Activated naive CD8-positive, alpha-beta T cell treated with anti-CD3 and anti-CD28 coated beads, Interleukin-2, amount 50 U/mL, for 16 hours (primary cell): ENCODE results near the gene HELZ.

ENCODE experiments used
- DNase-seq: peaks from one replicate; pipeline ENCODE4 v3.0.0-alpha.2; 2020; ENCODE audit warnings: low read depth, low spot score

HELZ gene

DNA sequence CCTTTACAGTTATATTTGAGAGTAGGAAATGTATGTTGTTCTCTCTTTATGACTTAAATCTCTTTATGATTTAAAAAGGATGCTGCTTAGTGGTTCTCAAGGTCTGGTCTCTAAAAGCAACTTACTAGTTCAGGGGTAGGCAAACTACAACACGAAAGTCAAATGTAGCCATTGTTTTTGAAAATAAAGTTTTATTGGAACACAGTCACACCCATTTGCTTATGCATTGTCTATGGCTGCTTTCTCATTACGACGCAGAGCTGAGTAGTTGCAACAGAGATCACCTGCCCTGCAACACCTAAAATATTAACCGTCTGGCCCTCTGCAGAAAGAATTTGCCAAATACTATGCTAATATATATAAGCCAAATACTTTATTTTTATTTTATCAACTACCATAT lies 58.2 kb downstream of the HELZ start:
- no peak for DNase-seq

DNA sequence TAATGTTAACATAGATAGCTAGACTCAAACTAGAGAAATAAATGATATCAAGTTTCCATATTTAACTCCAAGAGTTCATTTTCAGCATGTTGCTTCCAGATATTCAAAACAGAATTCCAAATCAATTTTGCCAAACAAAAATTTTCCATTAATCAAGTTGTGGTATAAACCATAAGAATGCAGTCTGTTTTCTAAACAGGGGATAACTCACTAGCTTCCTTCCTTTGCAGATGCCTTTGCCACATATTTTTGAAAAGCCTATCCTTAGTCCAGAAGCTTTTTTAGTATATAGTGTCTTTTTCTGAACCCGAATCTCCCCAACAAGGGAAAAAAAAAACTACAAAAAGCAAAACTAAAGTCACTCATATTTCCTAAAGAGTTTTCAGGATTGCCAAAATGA lies 61.5 kb downstream of the HELZ start:
- DNase-seq = no peak

DNA sequence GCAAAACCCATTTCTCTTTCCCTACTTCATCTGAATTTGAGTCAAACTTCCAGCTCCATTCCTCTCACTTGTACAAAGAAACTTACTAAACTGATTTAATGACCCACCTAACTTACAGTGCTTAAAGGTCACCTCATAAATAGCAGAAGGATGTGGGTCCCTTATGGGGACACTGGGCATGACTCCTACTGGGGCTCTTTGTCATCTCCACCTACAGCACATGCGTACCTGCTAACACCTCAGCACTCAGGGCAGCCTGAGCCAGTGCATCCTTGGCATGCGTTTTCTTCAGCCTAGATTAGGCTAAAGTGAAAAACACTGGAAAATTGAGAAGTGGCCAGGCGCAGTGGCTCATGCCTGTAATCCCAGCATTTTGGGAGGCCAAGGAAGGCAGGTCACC lies 63.2 kb downstream of the HELZ start:
- no peak for DNase-seq

DNA sequence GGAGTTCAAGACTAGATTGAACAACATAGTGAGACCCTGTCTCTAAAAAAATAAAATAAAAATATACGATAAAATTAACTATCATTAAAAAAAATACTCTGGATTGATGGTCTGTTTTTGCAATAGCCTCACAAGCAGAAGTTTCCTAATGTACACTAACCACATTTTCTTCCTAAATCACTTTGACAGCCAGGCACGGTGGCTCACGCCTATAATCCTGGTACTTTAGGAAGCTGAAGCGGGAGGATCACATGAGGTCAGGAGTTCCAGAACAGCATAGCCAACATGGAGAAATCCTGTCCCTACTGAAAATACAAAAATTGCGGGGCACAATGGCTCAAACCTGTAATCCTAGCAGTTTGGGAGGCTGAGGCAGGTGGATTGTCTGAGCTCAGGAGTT lies 64.7 kb downstream of the HELZ start:
- DNase-seq = no peak

DNA sequence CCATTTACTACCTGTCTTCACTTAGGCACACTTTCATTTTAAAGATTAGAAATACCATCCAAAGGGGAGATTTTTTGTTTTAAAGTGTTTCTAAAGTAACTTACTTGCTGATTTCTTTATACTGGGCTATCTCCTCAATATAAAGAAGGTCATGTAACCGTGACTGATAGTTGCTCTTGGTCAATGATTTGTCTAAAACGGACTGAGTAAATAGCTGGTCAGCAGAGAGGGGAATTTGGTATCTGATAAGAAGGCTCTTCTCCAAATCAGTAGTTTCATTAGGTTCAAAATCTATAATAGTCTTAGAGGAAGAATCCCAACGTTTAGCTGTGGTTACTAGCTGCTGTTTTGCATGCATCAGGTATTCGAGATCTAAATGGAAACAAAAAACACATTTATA lies 66.4 kb downstream of the HELZ start:
- DNase-seq = no peak

DNA sequence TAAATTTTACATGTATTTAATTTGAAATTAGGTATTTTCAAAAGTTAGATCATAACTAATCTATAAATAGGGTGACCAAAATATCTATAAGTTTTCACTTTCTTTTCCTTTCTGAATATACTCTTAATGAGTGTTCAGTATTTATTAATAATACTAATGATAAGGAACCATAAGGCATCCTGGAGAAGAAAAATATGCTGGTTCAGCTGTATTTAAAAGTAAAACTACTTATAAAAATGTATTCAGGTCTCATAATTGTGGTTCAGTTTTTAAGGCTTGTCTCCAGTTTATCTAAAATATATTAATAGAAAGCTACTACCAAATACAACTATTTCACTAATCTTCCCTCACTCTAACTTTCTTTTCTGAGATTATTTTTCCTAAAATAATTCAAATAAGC lies 67.3 kb downstream of the HELZ start:
- no peak for DNase-seq

DNA sequence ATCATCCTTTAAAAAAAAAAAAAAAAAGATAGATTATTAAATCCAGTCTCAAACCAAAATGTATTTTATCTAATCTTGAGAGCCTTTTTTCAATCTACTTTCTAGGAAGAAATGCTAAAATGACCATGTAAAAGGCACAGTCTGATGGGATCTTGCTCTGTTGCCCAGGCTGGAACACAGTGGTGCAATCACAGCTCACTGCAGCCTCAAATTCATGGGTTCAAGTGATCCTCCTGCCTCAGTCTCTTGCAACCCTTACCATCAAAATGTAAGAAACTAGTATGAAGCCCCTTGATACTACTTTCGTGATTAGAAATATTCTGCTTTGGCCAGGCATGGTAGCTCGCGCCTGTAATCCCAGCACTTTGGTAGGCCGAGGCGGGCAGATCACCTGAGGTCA lies 70.8 kb downstream of the HELZ start:
- DNase-seq = no peak

DNA sequence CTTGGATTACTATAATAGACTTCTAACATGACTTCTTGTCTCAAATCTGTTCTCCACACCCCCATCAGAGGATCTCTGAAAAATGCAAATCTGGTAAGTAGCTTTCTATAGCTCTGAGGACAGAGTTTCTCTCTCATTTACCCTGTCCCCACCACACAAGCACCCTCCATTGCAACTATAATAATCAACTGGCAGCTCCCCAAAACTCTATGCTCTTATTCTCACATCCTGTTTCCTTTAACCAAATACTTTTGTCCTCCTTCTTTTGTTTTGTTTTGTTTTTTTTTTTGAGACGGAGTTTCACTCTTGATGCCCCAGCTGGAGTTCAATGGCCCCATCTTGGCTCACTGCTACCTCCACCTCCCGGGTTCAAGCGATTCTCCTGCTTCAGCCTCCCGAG lies 73.4 kb downstream of the HELZ start:
- DNase-seq = no peak

DNA sequence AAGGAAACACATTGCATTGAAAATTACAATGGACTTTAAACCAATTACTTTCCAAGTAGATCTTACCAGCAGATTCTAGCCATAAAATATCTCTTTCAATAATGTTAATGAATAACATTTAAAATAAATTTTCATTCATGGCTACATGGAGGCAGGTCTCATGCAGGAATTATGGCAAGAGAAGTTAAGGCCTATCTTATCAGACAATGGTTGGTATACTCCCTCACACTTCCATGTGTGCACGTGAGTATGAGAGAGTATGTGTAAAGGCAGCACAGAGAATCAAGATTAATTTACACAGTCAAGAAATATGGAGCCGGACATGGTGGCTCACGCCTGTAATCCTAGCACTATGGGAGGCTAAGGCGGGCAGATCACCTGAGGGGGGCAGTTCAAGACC lies 76.5 kb downstream of the HELZ start:
- no peak for DNase-seq

DNA sequence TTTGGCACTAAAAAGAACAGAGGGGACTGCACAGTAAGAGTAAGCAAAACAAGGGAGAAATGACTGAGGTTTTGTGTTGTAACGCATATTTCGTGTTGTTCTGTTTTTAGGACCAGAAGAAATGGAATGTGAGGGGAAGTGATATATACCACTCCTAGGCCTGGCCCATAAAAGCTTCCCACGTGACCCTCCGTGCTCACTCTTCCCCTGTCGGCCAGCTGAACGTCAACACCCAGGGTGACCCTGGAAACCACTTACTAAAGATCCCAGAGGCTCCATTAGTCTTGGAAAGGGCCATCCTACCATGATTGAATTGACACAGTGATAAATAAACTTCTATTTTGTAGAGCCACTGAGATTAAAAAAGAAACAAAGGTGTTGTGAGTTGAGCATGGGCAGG lies 79.8 kb downstream of the HELZ start:
- DNase-seq = no peak

DNA sequence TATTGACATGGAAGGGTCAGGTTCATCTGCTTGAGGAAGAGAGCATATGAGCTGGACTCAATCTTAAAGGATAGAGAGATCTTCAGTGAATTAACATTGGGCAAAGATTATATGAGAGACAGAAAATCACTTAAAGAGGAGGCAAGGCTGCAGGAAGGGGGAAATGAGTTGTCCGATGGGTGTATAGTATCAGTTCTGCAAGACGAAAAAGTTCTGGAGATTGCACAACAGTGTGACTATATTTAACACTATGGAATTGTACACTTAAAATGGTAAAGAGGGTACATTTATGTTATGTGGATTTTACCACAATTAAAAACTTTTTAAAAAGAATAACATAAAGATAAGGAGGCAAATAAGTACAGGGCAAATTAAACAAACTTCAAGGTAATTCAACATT lies 80.7 kb downstream of the HELZ start:
- no peak for DNase-seq

DNA sequence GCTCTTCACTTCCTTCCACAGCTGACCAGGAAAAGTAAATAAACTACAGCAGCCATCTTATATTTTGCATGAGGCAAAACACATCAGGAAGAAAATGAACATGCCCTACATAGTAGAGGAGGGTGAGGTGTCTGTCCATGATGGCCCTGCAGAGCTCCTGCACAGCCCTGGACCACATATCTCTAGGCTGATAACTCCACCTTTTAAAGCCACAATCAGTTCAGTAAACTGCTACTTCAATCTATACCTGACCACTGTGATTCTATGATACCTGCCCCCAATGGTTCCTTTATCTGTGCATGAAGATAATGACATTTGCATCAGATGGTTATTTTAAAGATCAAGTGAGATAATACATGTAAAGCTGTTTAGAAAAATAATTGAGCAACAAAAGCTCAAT lies 82.2 kb downstream of the HELZ start:
- DNase-seq = no peak

DNA sequence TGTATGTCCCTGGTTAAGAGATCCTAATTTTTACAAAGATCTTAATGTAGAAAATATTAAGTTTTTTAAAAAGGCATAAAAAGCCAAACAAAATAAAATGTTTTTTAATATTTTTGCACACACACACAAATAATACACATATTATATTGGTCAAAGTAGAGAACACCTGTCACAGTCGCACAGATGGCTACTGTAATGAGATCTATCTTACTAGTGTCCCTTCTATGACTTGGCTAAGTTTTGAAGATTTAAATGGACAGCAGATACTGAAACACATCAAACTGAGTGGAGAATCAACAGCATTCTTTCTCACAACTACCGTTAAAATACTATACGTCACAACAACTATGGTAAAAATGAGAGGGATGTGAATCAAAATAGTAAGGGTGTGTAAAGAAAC lies 83.4 kb downstream of the HELZ start:
- no peak for DNase-seq

DNA sequence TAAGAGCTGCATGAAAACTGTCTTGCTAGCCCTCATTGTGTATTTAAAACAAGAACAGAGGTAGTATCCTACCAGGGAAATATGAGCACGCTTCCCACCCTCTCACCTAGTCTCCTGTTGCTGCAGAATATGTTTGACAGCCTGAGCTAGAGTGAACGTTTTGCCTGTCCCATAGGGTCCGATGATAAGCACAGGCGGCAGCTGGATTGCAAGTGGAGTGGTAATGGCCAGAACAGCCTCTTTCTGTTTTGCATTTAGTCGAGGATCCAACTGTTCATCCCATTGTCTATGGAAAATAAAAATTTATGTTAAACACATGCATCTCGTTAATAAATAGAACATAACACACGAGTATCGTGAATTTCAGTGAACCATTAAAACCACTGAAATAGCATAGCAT lies 84.2 kb downstream of the HELZ start:
- DNase-seq = no peak

DNA sequence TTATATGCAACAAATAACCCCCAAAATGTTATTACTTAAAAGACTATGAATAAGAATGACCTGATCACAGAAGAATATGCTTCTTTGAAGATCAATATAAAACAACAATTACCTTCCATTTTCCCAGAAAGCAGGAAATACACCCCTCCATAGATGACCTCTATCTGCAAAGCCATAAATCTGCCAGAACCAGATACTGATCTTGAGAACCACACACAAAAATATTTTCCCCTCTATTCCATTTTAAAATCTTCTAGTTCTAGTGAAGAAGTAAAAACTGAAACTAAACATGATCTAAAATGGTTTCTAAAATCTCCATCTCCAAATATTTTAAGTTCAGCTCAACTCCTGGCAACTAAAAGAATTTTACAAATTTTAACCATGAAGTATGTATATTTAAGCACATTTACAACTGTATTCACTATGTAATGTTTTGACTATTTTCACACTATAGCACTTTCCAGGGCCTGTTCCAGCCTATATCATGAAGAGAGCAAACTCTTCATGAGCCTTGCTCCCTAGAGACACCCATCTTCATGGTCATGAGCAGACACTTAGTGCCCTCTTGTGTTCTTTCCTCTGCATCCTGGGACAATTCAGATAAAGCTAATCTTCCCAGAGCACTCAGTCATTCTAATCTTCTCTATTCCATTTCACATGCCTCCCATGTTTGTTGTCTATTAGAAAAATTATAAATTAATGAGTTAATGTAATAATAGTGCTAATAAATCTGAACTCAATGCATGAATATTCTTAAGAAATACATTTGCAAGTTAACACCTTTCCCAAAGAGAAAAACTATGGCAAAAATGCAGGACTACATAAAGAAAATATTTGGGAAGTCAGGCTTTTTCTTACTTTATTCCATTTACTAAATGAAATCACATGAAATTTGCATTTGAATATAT lies 87.0 kb downstream of the HELZ start:
- no peak for DNase-seq

DNA sequence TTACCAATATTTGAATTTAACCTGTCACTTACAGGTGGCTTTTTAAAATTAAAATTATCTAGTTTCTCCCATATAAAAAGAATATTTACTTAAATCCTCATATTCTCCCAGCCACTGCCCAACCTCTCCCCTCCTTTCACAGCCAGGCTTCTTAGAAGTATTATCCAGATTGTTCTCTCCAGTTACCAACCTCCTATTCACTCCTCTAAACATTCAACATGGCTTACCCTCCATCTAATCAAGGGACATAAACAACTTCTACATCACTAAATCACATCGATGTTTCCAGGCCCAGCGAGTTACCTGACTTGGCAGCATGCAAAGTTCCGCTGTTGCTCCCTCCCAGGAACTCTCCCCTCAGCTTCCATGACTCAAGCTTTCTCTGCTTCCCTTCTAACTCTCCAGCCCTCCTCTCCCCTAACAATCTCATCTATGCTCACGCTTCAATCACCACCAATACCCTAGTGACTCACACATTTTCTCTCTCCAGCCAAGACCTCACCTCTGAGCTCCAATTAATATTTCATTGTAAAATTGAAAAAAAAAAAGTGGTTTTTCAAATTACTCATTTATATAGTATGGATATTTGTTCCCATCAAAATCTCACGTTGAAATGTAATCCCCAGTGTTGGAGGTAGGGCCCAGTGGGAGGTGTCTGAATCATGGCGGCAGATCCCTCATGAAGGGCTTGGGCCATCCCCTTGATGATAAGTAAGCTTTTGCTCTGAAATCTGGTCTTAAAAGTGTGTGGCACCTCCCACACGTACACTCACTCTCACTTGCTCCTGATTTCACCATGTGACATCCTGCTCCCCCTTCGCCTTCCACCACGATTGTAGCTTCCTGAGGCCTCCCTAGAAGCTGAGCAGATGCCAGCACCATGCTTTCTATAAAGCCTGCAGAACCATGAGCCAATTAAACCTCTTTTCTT lies 88.5 kb downstream of the HELZ start:
- DNase-seq = no peak

DNA sequence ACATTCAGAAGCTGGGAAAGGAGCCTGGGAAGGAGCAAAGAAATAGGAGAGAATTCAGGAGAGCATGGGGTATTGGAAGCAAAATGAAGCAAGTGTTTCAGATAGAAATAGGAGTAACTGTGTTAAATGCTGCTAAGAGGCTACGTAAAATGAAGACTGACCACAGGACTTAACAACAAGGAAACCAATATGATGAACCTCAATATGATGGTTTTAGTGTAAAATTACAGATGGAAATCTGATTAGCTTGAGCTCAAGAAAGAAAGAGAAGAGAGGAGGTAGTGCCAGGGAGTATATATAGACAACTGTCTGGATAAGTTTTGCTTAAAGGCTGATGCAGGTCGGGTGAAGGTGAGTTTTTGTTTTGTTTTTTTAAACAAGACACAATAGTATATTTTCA lies 92.2 kb downstream of the HELZ start:
- DNase-seq = no peak

DNA sequence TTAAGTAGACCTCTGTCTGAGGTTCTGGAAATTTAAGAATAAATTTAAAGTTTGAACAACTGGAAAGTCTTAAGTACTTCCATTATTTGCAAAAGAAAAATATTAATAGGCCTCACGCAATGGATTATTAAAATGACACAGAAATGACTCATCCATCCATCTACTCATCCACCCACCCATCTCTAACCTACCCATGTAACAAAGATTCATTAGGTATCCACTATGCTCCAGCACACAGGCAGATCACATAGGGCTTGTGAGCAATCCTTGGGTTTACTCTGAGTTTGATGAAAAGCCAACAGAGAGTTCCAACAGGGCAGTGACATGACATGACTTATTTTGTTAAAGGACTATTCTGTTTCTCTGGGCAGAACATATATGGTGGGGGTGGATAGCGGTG lies 93.3 kb downstream of the HELZ start:
- no peak for DNase-seq

DNA sequence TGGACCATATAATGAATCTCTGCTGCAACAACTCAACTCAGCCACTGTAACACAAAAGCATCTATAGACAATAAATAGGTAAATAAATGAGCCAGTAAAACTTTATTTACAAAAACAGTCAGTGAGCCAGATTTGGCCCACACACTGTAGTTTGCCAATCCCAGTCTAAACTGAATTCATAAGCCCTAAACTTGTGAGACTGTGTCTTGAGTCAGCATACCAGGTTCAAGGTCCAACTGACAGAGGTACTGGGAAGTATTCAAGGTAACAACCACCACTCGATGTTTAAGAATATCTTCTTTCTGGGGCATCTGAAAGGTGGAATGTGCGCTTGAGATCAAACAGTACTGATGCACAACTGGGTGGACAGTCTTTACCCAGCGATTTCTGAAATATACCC lies 94.2 kb downstream of the HELZ start:
- no peak for DNase-seq

DNA sequence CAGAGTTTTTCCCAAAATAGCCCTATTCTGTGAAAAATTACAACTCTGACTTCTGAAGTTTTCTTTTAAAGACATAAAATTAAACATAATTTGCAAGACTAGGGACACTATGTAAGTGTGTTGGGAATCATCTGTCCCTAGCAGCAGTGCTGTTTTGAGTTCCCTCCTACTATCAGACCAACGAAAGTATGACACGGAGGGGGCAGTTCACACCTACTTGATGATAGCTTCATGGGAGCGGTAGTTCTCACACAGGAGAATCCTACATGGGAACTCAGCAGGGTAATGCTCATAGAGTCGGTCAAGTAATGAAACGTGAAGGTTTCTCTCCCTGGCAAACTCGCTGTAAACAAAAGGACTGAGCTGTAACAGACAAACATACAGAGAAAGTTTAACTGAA lies 96.6 kb downstream of the HELZ start:
- no peak for DNase-seq

DNA sequence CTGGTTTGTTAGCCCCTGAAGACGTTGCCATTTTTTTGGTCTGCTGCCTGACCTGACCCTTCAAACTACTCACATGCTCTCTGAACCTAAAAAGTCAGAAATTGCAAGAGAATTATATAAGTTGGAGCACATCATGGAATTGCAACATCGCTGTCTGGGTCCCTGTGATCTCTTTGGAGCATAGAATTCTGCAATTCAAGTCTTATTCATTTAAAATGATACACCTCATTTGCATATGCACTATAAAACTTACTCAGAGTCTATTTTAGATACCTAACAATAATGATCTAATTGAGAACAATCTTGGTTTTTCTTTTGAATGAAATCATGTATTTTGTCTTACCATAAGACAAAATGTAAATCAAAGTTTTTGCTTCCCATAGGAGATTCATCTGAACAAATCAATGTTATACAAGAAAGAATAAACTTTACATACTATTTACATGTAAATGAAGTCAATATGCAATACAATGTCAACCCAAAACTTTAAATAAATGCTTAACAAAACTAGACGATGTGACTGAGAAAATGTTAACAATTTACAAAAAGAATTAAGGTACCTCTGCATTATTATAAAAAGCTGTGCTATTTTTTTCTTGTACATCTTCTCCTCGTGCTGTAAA lies 99.7 kb downstream of the HELZ start:
- DNase-seq = no peak

DNA sequence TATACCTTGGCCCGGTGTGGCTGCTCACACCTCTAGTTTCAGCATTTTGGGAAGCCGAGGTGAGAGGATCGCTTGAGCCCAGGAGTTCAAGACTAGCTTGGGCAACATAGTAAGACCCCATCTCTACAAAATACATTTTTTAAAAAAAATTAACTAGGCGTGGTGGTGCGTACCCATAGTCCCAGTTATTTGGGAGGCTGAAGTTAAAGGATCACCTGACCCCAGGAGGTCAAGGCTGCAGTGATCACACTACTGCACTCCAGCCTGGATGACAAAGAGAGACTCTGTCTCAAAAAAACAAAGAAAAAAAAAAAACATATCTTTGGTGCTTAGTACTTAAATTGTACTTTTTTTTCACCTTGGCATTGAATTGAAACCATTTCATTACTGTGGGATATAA lies 101.7 kb downstream of the HELZ start:
- no peak for DNase-seq
